Nephron (organoid): ENCODE results near the gene GPC1.

Source experiments
- H3K27ac Mint-ChIP-seq, 3 experiments: 2 replicates each; pipeline ENCODE4 v1.8.0; 2020; ENCODE audit warnings: mixed read lengths in 3 of 3, mild to moderate bottlenecking in 2 of 3, moderate library complexity in 1 of 3
- H3K27me3 Mint-ChIP-seq: 2 replicates; pipeline ENCODE4 v1.8.0; 2021; ENCODE audit warnings: low read depth, mild to moderate bottlenecking, moderate library complexity, mixed read lengths
- H3K36me3 Mint-ChIP-seq: 2 replicates; pipeline ENCODE4 v1.8.0; 2020; ENCODE audit warnings: low read depth, mixed read lengths
- H3K4me1 Mint-ChIP-seq: 2 replicates; pipeline ENCODE4 v1.8.0; 2020; ENCODE audit warnings: mixed read lengths
- H3K4me3 Mint-ChIP-seq, 3 experiments: 2 replicates each; pipeline ENCODE4 v1.8.0; 2020; ENCODE audit warnings: mild to moderate bottlenecking in 3 of 3, mixed read lengths in 3 of 3, moderate library complexity in 2 of 3
- H3K9me3 Mint-ChIP-seq: 2 replicates; pipeline ENCODE4 v1.8.0; 2020; ENCODE audit warnings: mixed read lengths
- CTCF ChIP-seq, 3 experiments: fragments of 200-600 bp; sonication (generic); IDR thresholded peaks; one replicate each; pipeline ENCODE4 v1.5.0; 2021; ENCODE audit warnings: antibody characterized with exemption in 3 of 3; ENCODE audit not compliant: unreplicated experiment in 3 of 3

The GPC1 gene

DNA sequence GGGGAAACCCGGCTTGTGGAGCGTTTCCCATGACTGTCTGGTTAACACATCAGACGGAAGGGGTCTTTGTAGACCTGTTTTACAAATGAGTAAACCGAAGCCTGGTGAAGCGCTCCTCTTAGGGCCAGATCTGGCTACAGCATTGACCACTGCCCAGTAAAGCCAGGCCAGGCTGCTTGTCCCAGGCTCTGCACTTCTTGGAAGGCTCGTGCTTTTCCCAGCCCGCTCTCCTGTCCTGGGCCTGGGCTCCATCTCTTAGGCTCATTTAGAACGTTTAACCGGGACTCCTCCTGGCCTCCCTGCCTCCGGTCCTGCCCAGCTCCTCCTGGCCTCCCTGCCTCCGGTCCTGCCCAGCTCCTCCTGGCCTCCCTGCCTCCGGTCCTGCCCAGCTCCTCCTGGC, 4.8 kb downstream of the GPC1 start:
- Mint-ChIP-seq H3K27me3 (peaks cover 8% of the 10 kb centered on the region), H3K4me3 (no peak overlapping the region), H3K9me3 (no peaks in the 10 kb centered on the region), H3K4me1 (peaks cover 5% of the 10 kb centered on the region), H3K27ac (no peak overlapping the region), H3K36me3 (peaks cover 4% of the 10 kb centered on the region)
- no peak for TF ChIP-seq CTCF (IDR thresholded peaks at IDR 0.05; ENCODE audit: unreplicated experiment in 3 of 3)

DNA sequence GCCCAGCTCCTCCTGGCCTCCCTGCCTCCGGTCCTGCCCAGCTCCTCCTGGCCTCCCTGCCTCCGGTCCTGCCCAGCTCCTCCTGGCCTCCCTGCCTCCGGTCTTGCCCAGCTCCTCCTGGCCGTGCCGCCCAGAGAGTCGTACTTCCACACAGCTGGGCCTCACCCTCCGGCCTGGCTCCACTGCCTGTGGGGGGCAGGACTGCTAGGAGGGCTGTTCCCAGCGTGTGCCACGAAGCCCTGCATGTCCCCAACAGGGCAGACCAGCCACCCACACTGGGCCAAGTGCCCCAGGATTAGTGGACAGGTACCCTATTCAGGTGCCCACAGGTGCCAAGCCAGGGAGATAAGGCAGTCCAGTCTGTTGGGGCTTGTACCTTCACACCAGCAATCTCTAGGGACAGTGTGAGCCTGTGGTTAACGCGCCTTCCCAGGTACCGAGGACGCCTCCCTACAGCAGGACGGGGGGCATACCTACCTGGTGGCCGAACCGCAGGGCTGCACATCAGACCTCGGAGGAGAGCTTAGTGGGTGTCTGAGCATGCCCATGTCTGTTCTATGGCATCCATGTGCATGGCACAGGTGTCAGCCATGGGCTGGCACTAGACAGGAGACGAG, 5.3 kb downstream of the GPC1 start:
- no peak for TF ChIP-seq CTCF (IDR thresholded peaks at IDR 0.05; ENCODE audit: unreplicated experiment in 3 of 3)
- Mint-ChIP-seq H3K4me1 (peaks cover 5% of the 10 kb centered on the region), H3K4me3 (no peak overlapping the region), H3K36me3 (peaks cover 4% of the 10 kb centered on the region), H3K27me3 (peaks cover 8% of the 10 kb centered on the region), H3K27ac (no peak overlapping the region), H3K9me3 (no peaks in the 10 kb centered on the region)

DNA sequence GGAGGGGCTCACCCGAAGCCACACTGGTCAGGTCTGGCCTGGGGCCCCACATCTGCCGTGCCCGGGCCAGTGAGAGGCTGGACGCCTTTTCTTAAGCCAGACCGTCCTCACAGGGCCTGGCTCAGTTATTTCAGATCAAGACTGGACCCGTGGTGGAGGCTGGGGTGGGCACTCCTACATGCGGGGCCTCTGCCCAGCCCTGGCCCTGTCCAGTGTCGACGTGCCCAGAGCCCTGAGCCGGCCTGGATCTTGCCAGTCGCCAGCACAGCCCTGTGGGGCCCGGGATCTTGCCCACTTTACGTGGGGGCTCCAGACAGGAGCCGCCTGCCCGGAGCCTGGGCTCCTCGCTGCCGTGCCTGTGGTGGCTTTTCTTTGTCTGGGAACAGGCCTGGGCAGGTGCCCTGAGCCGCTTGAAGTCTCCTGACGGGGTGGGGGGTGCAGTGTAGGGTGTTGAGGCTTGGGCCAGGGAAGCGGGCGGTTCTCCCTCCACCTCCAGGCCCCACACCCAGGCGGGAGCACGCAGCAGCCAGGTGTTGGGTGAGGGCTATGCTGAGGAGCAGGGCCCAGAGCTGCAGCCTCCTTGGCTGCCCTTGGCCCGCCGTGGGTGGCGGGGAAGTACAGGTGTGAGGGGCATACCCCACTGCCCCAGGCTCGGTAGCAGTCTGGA, 6.0 kb downstream of the GPC1 start:
- Mint-ChIP-seq H3K9me3 (no peaks in the 10 kb centered on the region), H3K27ac (no peak overlapping the region), H3K36me3 (peaks cover 8% of the 10 kb centered on the region), H3K4me3 (no peak overlapping the region), H3K27me3 (peaks cover 8% of the 10 kb centered on the region), H3K4me1 (peaks cover 5% of the 10 kb centered on the region)
- TF ChIP-seq CTCF (IDR thresholded peaks at IDR 0.05; ENCODE audit: unreplicated experiment in 3 of 3) = no peak

- Mint-ChIP-seq H3K27ac (no peak overlapping the region), H3K4me1 (peaks cover 5% of the 10 kb centered on the region), H3K36me3 (peaks cover 8% of the 10 kb centered on the region), H3K27me3 (peaks cover 8% of the 10 kb centered on the region), H3K9me3 (no peaks in the 10 kb centered on the region), H3K4me3 (no peak overlapping the region)
- TF ChIP-seq CTCF (IDR thresholded peaks at IDR 0.05; ENCODE audit: unreplicated experiment in 3 of 3) = no peak
Observed at GRCh38 chr2:240441993-240442411, 6.5 kb downstream of the GPC1 start.

DNA sequence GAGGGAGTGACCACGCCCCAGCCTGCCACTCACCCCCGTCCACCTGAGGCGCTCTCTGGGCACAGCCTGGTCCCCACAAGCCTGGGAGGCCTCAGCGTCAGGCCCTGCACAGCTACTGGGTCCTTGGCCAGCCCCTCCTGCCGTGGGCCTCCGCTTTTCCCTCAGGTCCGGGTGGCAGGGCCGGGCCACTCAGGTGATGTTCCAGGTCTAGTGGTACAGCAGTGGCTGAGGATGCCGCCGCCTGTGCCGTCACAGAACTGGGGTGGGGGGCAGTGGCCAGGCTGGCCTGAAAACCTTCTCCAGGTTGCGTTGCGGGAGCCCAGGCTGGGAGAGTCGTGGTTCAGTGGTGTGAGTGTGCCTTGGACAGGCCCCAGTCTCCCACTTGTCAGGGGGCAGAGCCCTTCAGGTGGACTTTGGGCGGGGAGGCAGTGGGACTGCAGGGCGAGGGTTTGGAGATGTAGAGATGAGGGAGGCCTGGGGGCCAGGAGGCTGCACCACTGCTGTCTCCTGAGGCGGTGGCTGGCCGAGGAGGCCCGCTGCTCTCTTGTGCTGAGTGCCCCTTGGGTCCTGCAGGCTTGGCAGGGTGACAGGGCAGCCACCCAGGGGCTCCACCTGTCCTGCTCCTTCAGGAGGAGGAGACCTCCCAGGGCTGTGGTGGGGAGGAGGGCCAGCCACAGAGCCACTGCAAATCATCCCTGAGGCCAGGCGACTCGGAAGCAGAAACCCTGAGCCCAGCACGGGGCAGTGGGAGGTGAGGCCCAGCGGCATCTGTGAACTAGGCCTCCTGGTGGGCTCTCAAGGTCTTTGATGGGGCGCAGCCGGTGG, 7.6 kb downstream of the GPC1 start:
- no peak overlapping the region for H3K27ac Mint-ChIP-seq
- peaks cover 1% of the 10 kb centered on the region for H3K27me3 Mint-ChIP-seq
- no peaks in the 10 kb centered on the region for H3K9me3 Mint-ChIP-seq
- H3K4me3 Mint-ChIP-seq = no peak overlapping the region
- no peak for TF ChIP-seq CTCF (IDR thresholded peaks at IDR 0.05; ENCODE audit: unreplicated experiment in 3 of 3)
- peaks cover 8% of the 10 kb centered on the region for H3K36me3 Mint-ChIP-seq
- H3K4me1 Mint-ChIP-seq = no peaks in the 10 kb centered on the region
